Stimulated activated CD4-positive, alpha-beta T cell treated with anti-CD3 and anti-CD28 coated beads, Interleukin-1b, Interleukin-23, amount 100 ng/mL, for 1 hour (primary cell): ENCODE measurements around the gene KRT33A.

Experiments
- DNase-seq, 2 donors: peaks; one replicate each; pipeline ENCODE4 v3.0.0-alpha.2; 2020; ENCODE audit warnings: low read depth in 2 of 2

The KRT33A gene

DNA sequence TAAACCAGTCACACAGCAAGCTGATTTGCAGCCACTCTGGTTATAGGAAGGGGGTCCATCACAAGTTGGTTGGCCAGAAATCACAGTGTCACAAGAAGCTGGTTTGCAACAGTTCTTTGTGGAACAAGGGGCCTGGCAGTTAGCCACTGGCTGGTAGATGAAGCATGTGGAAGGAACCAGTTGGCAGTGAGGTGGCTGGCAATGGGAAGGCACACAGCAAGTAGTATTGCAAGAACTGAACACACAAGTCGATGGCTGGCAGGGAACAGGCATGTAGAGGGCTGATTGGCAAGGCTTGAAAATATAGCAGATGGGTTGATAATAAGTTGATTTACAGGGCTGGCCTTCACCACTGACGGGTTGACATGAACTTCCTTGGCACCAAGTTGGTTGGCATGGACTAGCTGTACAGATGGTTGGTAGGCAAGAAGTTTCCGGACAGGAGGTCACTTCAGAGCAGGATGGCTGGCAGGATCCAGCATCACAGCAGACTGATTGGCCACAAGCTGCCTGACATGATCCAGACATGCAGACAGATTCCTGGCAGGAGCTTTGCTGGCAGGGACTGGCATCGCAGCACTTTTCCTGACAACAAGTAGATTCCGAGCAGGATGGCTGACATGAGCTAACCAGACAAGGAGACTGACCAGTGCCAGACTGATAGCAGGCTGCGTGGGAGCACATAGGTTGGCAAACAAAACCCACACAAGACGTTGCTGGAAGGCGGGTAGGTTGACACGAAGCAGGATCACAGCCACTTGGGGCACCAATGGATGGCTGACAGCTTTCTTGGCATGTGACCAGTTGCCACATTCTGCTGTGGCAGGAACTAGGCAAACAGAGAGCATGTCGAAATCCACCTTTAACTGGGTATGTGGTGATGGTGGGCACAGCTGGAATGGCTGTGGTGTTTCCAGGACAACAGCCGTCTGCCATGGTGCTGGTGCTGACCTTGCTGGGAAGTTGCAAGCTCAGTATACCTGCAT, 48.4 kb downstream of the KRT33A start, which contains the start of gene KRTAP29-1:
Gene KRTAP29-1 (minus strand): TSS at position 936 of the 986 bp plus-strand sequence. CDS start 0 bp downstream, at position 936.
- DNase-seq = no peak

DNA sequence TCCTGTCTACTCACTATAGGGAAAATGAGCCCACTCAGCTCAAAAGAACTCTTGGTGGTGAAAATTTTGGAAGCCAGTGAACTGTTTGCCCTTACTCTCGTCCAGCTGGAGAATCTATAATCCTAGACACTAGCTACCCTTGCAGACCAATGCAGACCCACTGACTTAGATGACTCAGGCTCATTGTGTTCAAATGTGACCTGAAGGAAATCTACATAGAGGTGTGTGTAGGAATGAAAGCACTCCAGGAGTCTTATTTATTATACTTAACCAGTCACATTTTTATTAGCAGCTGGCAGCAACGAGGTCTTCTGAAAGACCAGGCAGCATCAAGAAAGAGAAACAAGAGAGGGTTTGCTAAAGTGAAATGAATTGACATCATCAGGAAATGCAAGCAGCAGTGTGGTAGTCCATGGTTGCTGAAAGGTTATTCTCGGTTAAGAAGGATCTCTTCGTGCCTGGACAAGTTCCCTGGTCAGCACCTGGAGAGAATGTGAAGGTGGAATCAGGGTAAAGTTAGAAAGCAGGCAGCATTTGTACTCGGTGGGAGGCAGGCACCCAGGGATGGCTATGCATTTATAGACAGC, 49.3 kb downstream of the KRT33A start:
- no peak for DNase-seq

DNA sequence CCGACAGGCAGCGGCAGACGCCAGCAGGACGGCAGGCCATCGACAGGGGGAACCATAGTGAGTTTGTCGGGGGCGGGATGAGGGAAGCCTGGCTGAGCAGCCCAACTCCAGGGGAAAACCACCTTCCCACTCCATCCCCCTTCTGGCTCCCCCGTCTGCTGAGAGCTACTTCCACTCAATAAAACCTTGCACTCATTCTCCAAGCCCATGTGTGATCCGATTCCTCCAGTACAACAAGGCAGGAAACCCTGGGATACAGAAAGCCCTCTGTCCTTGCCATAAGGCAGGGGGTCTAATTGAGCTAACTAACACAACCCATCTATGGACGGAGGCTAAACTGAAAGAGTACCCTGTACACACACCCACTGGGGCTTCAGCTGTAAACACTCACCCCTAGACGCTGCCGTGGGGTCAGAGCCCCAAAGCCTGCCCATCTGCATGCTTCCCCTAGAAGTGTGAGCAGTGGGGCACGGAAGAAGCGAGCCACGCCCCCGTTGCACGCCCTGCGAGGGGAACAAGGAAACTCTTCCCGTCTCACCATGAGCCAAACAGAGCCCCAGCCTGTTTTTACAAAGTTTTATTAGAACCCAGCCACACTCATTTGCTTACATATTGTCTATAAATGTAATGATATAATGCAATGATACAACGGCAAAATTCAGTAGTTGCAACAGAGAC, 52.0 kb downstream of the KRT33A start:
- DNase-seq = no peak

DNA sequence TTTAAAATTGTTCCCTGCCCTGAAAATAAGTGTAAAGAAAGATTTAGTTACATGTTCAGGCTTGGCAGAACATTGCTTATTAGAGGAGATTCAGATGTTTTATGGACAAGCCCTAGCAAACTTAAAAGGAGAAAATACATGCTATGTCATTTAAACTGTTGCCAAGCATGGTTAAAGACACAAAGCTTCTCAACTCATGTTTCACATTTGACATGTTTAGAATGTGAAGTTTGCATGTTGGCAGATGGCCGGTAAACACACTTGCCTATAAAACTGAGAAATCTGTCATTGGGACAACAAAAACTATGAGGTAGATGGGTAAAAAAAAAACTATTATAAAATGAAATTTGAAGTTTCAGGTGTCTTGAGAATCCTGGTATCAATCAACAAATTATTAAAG, 53.8 kb downstream of the KRT33A start:
- no peak for DNase-seq
